ENCODE measurements around the gene M1AP. TPM values are rescaled to one million over a fixed set of nuclear protein-coding genes. Genes with fewer than 3 reads are reported as not detected.

The M1AP gene
- total RNA-seq, 1 experiment from 2014 or later = not detected

- no peak for TF ChIP-seq CTCF (IDR thresholded peaks at IDR 0.05; ENCODE audit: insufficient read depth in 1 of 2, low read depth in 1 of 2, low read length in 1 of 2, severe bottlenecking in 1 of 2, unreplicated experiment in 1 of 2)
- Histone ChIP-seq H3K36me3 (ENCODE audit: control insufficient read depth, insufficient read depth, low read length) (no peaks in the 10 kb centered on the region), H3K27me3 (replicated peaks; ENCODE audit: control insufficient read depth, insufficient read depth, low read length) (no peaks in the 10 kb centered on the region), H3K4me1 (no peaks in the 10 kb centered on the region), H3K9me3 (no peaks in the 10 kb centered on the region), H3K4me3 (ENCODE audit: low read depth, low read length) (no peak overlapping the region)
- POLR2A ChIA-PET = no interaction called here
- no TSS peak for BruUV-seq (replicated peaks)
- Mint-ChIP-seq H3K4me1 (ENCODE audit: low read depth, unreplicated experiment) (peaks cover 22% of the 10 kb centered on the region), H3K27ac (ENCODE audit: unreplicated experiment) (no peak overlapping the region), H3K27me3 (ENCODE audit: insufficient read depth, unreplicated experiment) (no peaks in the 10 kb centered on the region), H3K36me3 (ENCODE audit: insufficient read depth, unreplicated experiment) (no peaks in the 10 kb centered on the region), H3K9me3 (ENCODE audit: unreplicated experiment) (no peaks in the 10 kb centered on the region), H3K4me3 (ENCODE audit: unreplicated experiment) (no peak overlapping the region)
- CTCF ChIA-PET = interaction anchor here (1.0 to 1.9 kb wide), 3 partner anchors 11 to 54 kb away, joined by 3 to 5 read pairs (median 4); no protein-coding TSS in a partner anchor
- intact Hi-C loops (cut with micrococcal nuclease; ENCODE audit: unreplicated experiment) = loop anchor here (5.0 kb wide), 1 partner anchor 333 kb away; no protein-coding TSS in a partner anchor
- no peak for DNase-seq
Measured at GRCh38 chr2:74585406-74586185, 62.5 kb downstream of the M1AP start.

- no peaks in the 10 kb centered on the region for H3K27me3 Mint-ChIP-seq (ENCODE audit: insufficient read depth, unreplicated experiment)
- H3K4me1 Mint-ChIP-seq (ENCODE audit: low read depth, unreplicated experiment) = peaks cover 20% of the 10 kb centered on the region
- Histone ChIP-seq H3K9me3 (no peaks in the 10 kb centered on the region), H3K4me1 (no peaks in the 10 kb centered on the region), H3K36me3 (ENCODE audit: control insufficient read depth, insufficient read depth, low read length) (no peaks in the 10 kb centered on the region), H3K27me3 (replicated peaks; ENCODE audit: control insufficient read depth, insufficient read depth, low read length) (no peaks in the 10 kb centered on the region), H3K4me3 (ENCODE audit: low read depth, low read length) (no peak overlapping the region)
- intact Hi-C loops (cut with micrococcal nuclease; ENCODE audit: unreplicated experiment) = no loop called here
- no peaks in the 10 kb centered on the region for H3K9me3 Mint-ChIP-seq (ENCODE audit: unreplicated experiment)
- ChIA-PET CTCF (no interaction called here), POLR2A (no interaction called here)
- no peaks in the 10 kb centered on the region for H3K36me3 Mint-ChIP-seq (ENCODE audit: insufficient read depth, unreplicated experiment)
- no peak for TF ChIP-seq CTCF (IDR thresholded peaks at IDR 0.05; ENCODE audit: insufficient read depth in 1 of 2, low read depth in 1 of 2, low read length in 1 of 2, severe bottlenecking in 1 of 2, unreplicated experiment in 1 of 2)
- no peak overlapping the region for H3K4me3 Mint-ChIP-seq (ENCODE audit: unreplicated experiment)
- BruUV-seq (replicated peaks) = no TSS peak
- no peak for DNase-seq
- no peak overlapping the region for H3K27ac Mint-ChIP-seq (ENCODE audit: unreplicated experiment)
Measured at GRCh38 chr2:74584088-74584645, 64.0 kb downstream of the M1AP start.

GRCh38 chr2:74583504-74583903 is 64.6 kb downstream of the M1AP start:
- TF ChIP-seq CTCF (IDR thresholded peaks at IDR 0.05; ENCODE audit: insufficient read depth in 1 of 2, low read depth in 1 of 2, low read length in 1 of 2, severe bottlenecking in 1 of 2, unreplicated experiment in 1 of 2) = no peak
- CTCF ChIA-PET = no interaction called here
- no peaks in the 10 kb centered on the region for H3K9me3 ChIP-seq
- no peak for DNase-seq
- H3K9me3 Mint-ChIP-seq (ENCODE audit: unreplicated experiment) = no peaks in the 10 kb centered on the region
- no peaks in the 10 kb centered on the region for H3K36me3 ChIP-seq (ENCODE audit: control insufficient read depth, insufficient read depth, low read length)
- no peaks in the 10 kb centered on the region for H3K27me3 ChIP-seq (replicated peaks; ENCODE audit: control insufficient read depth, insufficient read depth, low read length)
- peaks cover 13% of the 10 kb centered on the region for H3K4me1 Mint-ChIP-seq (ENCODE audit: low read depth, unreplicated experiment)
- POLR2A ChIA-PET = no interaction called here
- intact Hi-C loops (cut with micrococcal nuclease; ENCODE audit: unreplicated experiment) = no loop called here
- no peaks in the 10 kb centered on the region for H3K27me3 Mint-ChIP-seq (ENCODE audit: insufficient read depth, unreplicated experiment)
- H3K27ac Mint-ChIP-seq (ENCODE audit: unreplicated experiment) = no peak overlapping the region
- no peaks in the 10 kb centered on the region for H3K4me1 ChIP-seq
- H3K4me3 Mint-ChIP-seq (ENCODE audit: unreplicated experiment) = no peak overlapping the region
- no TSS peak for BruUV-seq (replicated peaks)
- no peak overlapping the region for H3K4me3 ChIP-seq (ENCODE audit: low read depth, low read length)
- no peaks in the 10 kb centered on the region for H3K36me3 Mint-ChIP-seq (ENCODE audit: insufficient read depth, unreplicated experiment)
